IMR-90 (cell line): Measurements from ENCODE around the gene LRP1B. TPM values are rescaled to one million over a fixed set of nuclear protein-coding genes. Genes with fewer than 3 reads are reported as not detected.

Experiments used
- ATAC-seq: fragments of 200-7000 bp; cut with Tn5 transposase; 2 replicates; pipeline ENCODE4 v1.9.1; 2020; ENCODE audit warnings: low read depth, mild to moderate bottlenecking, moderate library complexity
- BruUV-seq: library from RNA; stranded (reverse); fragments of 400-500 nt; replicated peaks from 2 replicates; lab custom pipeline; 2021; lab: Mats Ljungman, UMichigan
- CTCF ChIA-PET: fragments of 300-600 bp; formaldehyde crosslinking; extraction: SDS; loops from one replicate; lab custom pipeline; 2021; ENCODE audit warnings: antibody characterized with exemption; lab: Yijun Ruan, JAX
- POLR2A ChIA-PET: fragments of 300-600 bp; sonication (Branson Sonifier 250); formaldehyde crosslinking; loops from one replicate; lab custom pipeline; 2022; ENCODE audit warnings: antibody characterized with exemption; ENCODE audit not compliant: unreplicated experiment; lab: Charles Lee
- DNase-seq: peaks from one replicate; pipeline ENCODE4 v3.0.0; 2013
- H2AFZ ChIP-seq: replicated peaks from 2 replicates; pipeline ENCODE3; 2013; ENCODE audit warnings: low read length, mild to moderate bottlenecking; ENCODE audit not compliant: poor library complexity
- H2AK5ac ChIP-seq: 2 replicates; pipeline ENCODE4 v1.6.1; 2013; ENCODE audit warnings: low read depth, low read length, inconsistent platforms
- H2AK9ac ChIP-seq: replicated peaks from 2 replicates; pipeline ENCODE3; 2013; ENCODE audit warnings: mild to moderate bottlenecking, low read depth, low read length, moderate library complexity; ENCODE audit not compliant: poor library complexity
- H2BK120ac ChIP-seq: 2 replicates; pipeline ENCODE4 v1.6.1; 2013; ENCODE audit warnings: low read depth, low read length, inconsistent platforms
- H2BK15ac ChIP-seq: 3 replicates; pipeline ENCODE4 v1.6.1; 2013; ENCODE audit warnings: low read depth, low read length, inconsistent platforms
- H2BK20ac ChIP-seq: 2 replicates; pipeline ENCODE4 v1.6.1; 2013; ENCODE audit warnings: low read depth, mild to moderate bottlenecking, inconsistent platforms, low read length, moderate library complexity
- H2BK5ac ChIP-seq: 2 replicates; pipeline ENCODE4 v1.6.1; 2013; ENCODE audit warnings: mild to moderate bottlenecking, low read depth, low read length, inconsistent platforms; ENCODE audit not compliant: poor library complexity, severe bottlenecking
- H3K14ac ChIP-seq: replicated peaks from 2 replicates; pipeline ENCODE4 v1.6.1; 2013; ENCODE audit warnings: low read depth, low read length, inconsistent platforms
- H3K18ac ChIP-seq: 2 replicates; pipeline ENCODE4 v1.6.1; 2013; ENCODE audit warnings: low read depth, low read length, control low read depth
- H3K23ac ChIP-seq: 2 replicates; pipeline ENCODE4 v1.6.1; 2013; ENCODE audit warnings: low read depth, low read length, inconsistent platforms
- H3K27ac ChIP-seq: 2 replicates; pipeline ENCODE4 v1.5.1; 2013; ENCODE audit warnings: mild to moderate bottlenecking, control low read depth, low read length; ENCODE audit not compliant: insufficient read depth
- H3K27me3 ChIP-seq: 2 replicates; pipeline ENCODE4 v1.6.1; 2013; ENCODE audit warnings: low read length; ENCODE audit not compliant: control insufficient read depth, insufficient read depth
- H3K36me3 ChIP-seq: 2 replicates; pipeline ENCODE4 v1.6.1; 2013; ENCODE audit warnings: low read length, mixed read lengths; ENCODE audit not compliant: control insufficient read depth, insufficient read depth
- H3K4ac ChIP-seq: 2 replicates; pipeline ENCODE4 v1.6.1; 2013; ENCODE audit warnings: low read depth, low read length, inconsistent platforms
- H3K4me1 ChIP-seq: 2 replicates; pipeline ENCODE4 v1.6.1; 2013; ENCODE audit warnings: low read length, mixed read lengths; ENCODE audit not compliant: control insufficient read depth, insufficient read depth
- H3K4me2 ChIP-seq: 2 replicates; pipeline ENCODE4 v1.6.1; 2013; ENCODE audit warnings: low read depth, mild to moderate bottlenecking, control low read depth, low read length, moderate library complexity
- H3K4me3 ChIP-seq: 2 replicates; pipeline ENCODE4 v1.5.1; 2013; ENCODE audit warnings: low read depth, mild to moderate bottlenecking, control low read depth, low read length, moderate library complexity; ENCODE audit not compliant: insufficient read depth
- H3K56ac ChIP-seq: 2 replicates; pipeline ENCODE4 v1.6.1; 2013; ENCODE audit warnings: low read length, inconsistent platforms; ENCODE audit not compliant: insufficient read depth; ENCODE audit errors: extremely low read depth
- H3K79me1 ChIP-seq, 2 experiments: 2 replicates each; pipeline ENCODE4 v1.6.1; 2013; ENCODE audit warnings: low read length in 2 of 2, inconsistent platforms in 1 of 2, low read depth in 1 of 2
- H3K9ac ChIP-seq: 2 replicates; pipeline ENCODE4 v1.6.1; 2013; ENCODE audit warnings: low read depth, low read length, control low read depth
- H3K9me1 ChIP-seq: 2 replicates; pipeline ENCODE4 v1.6.1; 2013; ENCODE audit warnings: low read length, inconsistent platforms; ENCODE audit not compliant: insufficient read depth
- H3K9me3 ChIP-seq: 2 replicates; pipeline ENCODE4 v1.6.1; 2013; ENCODE audit warnings: low read length; ENCODE audit not compliant: control insufficient read depth, insufficient read depth
- H4K20me1 ChIP-seq: 2 replicates; pipeline ENCODE4 v1.6.1; 2013; ENCODE audit warnings: low read length, inconsistent platforms; ENCODE audit not compliant: insufficient read depth
- H4K5ac ChIP-seq: 2 replicates; pipeline ENCODE4 v1.6.1; 2013; ENCODE audit warnings: mild to moderate bottlenecking, low read depth, low read length, control low read depth
- H4K8ac ChIP-seq, 2 experiments: 2 replicates each; pipeline ENCODE4 v1.6.1; 2013; ENCODE audit warnings: low read depth in 2 of 2, low read length in 2 of 2, control low read depth in 1 of 2, inconsistent platforms in 1 of 2
- H4K91ac ChIP-seq: 2 replicates; pipeline ENCODE4 v1.6.1; 2013; ENCODE audit warnings: low read depth, low read length, inconsistent platforms; ENCODE audit not compliant: insufficient read depth
- BHLHE40 ChIP-seq: fragments of 150-350 bp; IDR thresholded peaks from 2 replicates; pipeline ENCODE4 v1.6.1; 2016; ENCODE audit warnings: mild to moderate bottlenecking, low read depth, low read length
- CEBPB ChIP-seq: IDR thresholded peaks from 2 replicates; pipeline ENCODE4 v1.6.1; 2012; ENCODE audit warnings: low read depth, low read length, improper control_type of control experiment
- CHD1 ChIP-seq: IDR thresholded peaks from 2 replicates; pipeline ENCODE4 v1.6.1; 2012; ENCODE audit warnings: low read depth, low read length, improper control_type of control experiment
- CTCF ChIP-seq: conservative IDR thresholded peaks from 2 replicates; pipeline ENCODE4 v1.5.1; 2012; ENCODE audit warnings: mild to moderate bottlenecking, low read depth, low read length, improper control_type of control experiment
- ELK1 ChIP-seq: fragments of 150-350 bp; IDR thresholded peaks from 2 replicates; pipeline ENCODE4 v1.6.1; 2016; ENCODE audit warnings: low read depth, mild to moderate bottlenecking, low read length, moderate library complexity, borderline replicate concordance
- FOS ChIP-seq: fragments of 150-350 bp; IDR thresholded peaks from 2 replicates; pipeline ENCODE4 v1.6.1; 2016; ENCODE audit warnings: low read depth, low read length
- MAFK ChIP-seq: IDR thresholded peaks from 2 replicates; pipeline ENCODE4 v1.6.1; 2012; ENCODE audit warnings: low read depth, low read length, improper control_type of control experiment
- MAZ ChIP-seq: IDR thresholded peaks from 2 replicates; pipeline ENCODE4 v1.6.1; 2012; ENCODE audit warnings: low read depth, mild to moderate bottlenecking, low read length, improper control_type of control experiment, moderate library complexity, borderline replicate concordance
- MXI1 ChIP-seq: IDR thresholded peaks from 2 replicates; pipeline ENCODE4 v1.6.1; 2012; ENCODE audit warnings: low read depth, mild to moderate bottlenecking, low read length, moderate library complexity, borderline replicate concordance
- NFE2L2 ChIP-seq: fragments of 150-350 bp; IDR thresholded peaks from 2 replicates; pipeline ENCODE4 v1.6.1; 2016; ENCODE audit warnings: low read depth, mild to moderate bottlenecking, low read length
- POLR2A ChIP-seq: IDR thresholded peaks from 2 replicates; pipeline ENCODE4 v1.6.1; 2012; ENCODE audit warnings: mild to moderate bottlenecking, low read depth, low read length
- RAD21 ChIP-seq: IDR thresholded peaks from 2 replicates; pipeline ENCODE4 v1.6.1; 2012; ENCODE audit warnings: low read length, improper control_type of control experiment
- RCOR1 ChIP-seq: IDR thresholded peaks from 2 replicates; pipeline ENCODE4 v1.6.1; 2012; ENCODE audit warnings: mild to moderate bottlenecking, low read length, improper control_type of control experiment; ENCODE audit not compliant: insufficient replicate concordance
- RFX5 ChIP-seq: IDR thresholded peaks from 2 replicates; pipeline ENCODE4 v1.8.0; 2012; ENCODE audit warnings: low read depth, mild to moderate bottlenecking, low read length, moderate library complexity
- SMC3 ChIP-seq: fragments of 150-350 bp; IDR thresholded peaks from 2 replicates; pipeline ENCODE4 v1.6.1; 2016; ENCODE audit warnings: low read depth, mild to moderate bottlenecking, antibody characterized with exemption, low read length, moderate library complexity
- USF2 ChIP-seq: fragments of 150-350 bp; IDR thresholded peaks from 2 replicates; pipeline ENCODE4 v1.6.1; 2017; ENCODE audit warnings: mild to moderate bottlenecking, antibody characterized with exemption, low read length, low read depth
- WGBS, 2 experiments: methylation state at CpG; one replicate each; pipeline versions ENCODE4 v1.1.5 to v1.1.7; 2013; ENCODE audit warnings: missing lambda C conversion rate in 2 of 2; ENCODE audit not compliant: insufficient read length in 1 of 2; ENCODE audit errors: extremely low coverage in 2 of 2; 5-methylcytosine and 5-hydroxymethylcytosine counted together
- dilution Hi-C: fragments of 300-500 bp; cut with HindIII; formaldehyde crosslinking; loops from one replicate; pipeline ENCODE4 v1.14.3; 2018; ENCODE audit warnings: low sequenced_read_pairs; ENCODE audit not compliant: unreplicated experiment
- in situ Hi-C: fragments of 300-500 bp; cut with MboI; formaldehyde crosslinking; loops from 3 replicates; pipeline ENCODE4 v1.14.3; 2019; ENCODE audit warnings: low sequenced_read_pairs, inconsistent platforms, mixed read lengths
- intact Hi-C: fragments of 100-400 bp; cut with micrococcal nuclease; formaldehyde crosslinking; loops from 2 replicates; pipeline ENCODE4 v1.10.0; 2022
- polyA plus RNA-seq, 3 experiments: library from polyadenylated mRNA; depleted of rRNA; stranded (reverse); fragments of >200 nt; gene quantifications; 2 replicates each; pipeline ENCODE4 v1.2.3, GENCODE V29; 2012; ENCODE audit warnings: low replicate concordance in 1 of 3
- total RNA-seq: library from RNA; depleted of rRNA; stranded (reverse); fragments of >200 nt; gene quantifications from 2 replicates; pipeline ENCODE4 v1.2.3, GENCODE V29; 2012

LRP1B gene
- total and polyA plus RNA-seq, 2 of the 4 experiments (the other 2 are of a cell fraction), result under 0.01 to 0.02 TPM

- Histone ChIP-seq H3K79me1 (no peaks in the 10 kb centered on the region), H3K27me3 (no peaks in the 10 kb centered on the region), H3K23ac (no peak overlapping the region), H3K56ac (no peak overlapping the region), H2AFZ (no peak overlapping the region), H2AK9ac (no peak overlapping the region), H4K20me1 (no peaks in the 10 kb centered on the region), H4K91ac (no peak overlapping the region), H3K18ac (no peak overlapping the region), H3K4ac (no peak overlapping the region), H3K9ac (no peak overlapping the region), H2BK5ac (no peak overlapping the region), H3K36me3 (no peaks in the 10 kb centered on the region), H2BK15ac (no peak overlapping the region), H2AK5ac (no peak overlapping the region), H3K4me3 (no peak overlapping the region), H3K14ac (no peak overlapping the region), H3K4me2 (no peak overlapping the region), H3K9me1 (no peaks in the 10 kb centered on the region), H2BK120ac (no peak overlapping the region), H4K8ac (no peak overlapping the region), H2BK20ac (no peak overlapping the region), H3K27ac (no peak overlapping the region), H4K5ac (no peak overlapping the region), H3K4me1 (no peaks in the 10 kb centered on the region), H3K9me3 (no peaks in the 10 kb centered on the region)
- TF ChIP-seq CTCF (no peak), CHD1 (no peak), CEBPB (no peak), USF2 (no peak), RFX5 (no peak), RCOR1 (no peak), BHLHE40 (no peak), MXI1 (no peak), SMC3 (no peak), POLR2A (no peak), RAD21 (no peak), MAFK (no peak), MAZ (no peak), FOS (no peak), NFE2L2 (no peak), ELK1 (no peak)
- dilution Hi-C loops, result no loop called here
- ATAC-seq (no peak), DNase-seq (no peak)
- no TSS peak for BruUV-seq
- intact Hi-C loops, result no loop called here
- ChIA-PET CTCF (interaction anchor here (0.6 to 0.9 kb wide), 2 partner anchors 8 to 16 kb away, joined by 3 read pairs; no protein-coding TSS in a partner anchor), POLR2A (no interaction called here)
- no CpG with 5 or more reads among the region's 5 CpGs for WGBS, 2 experiments
- in situ Hi-C loops, result no loop called here
Observed at GRCh38 chr2:140376686-140377085, 1754.1 kb downstream of the LRP1B start.
